Esophagus squamous epithelium (tissue), 5 donors: ENCODE results near the gene CCL21. TPM values are rescaled to one million over a fixed set of nuclear protein-coding genes. Genes with fewer than 3 reads are reported as not detected.

Source experiments
- DNase-seq: peaks from one replicate; lab custom pipeline; 2025; lab: John Stamatoyannopoulos, UW
- H3K27ac ChIP-seq, 4 donors: fragments of 200-600 bp; sonication (generic); one replicate each; pipeline ENCODE4 v1.5.1; 2016 to 2019; ENCODE audit warnings: mild to moderate bottlenecking in 1 of 4
- H3K27me3 ChIP-seq, 4 donors: fragments of 200-600 bp; sonication (generic); 1 replicate in 3 of 4; 2 replicates in 1 of 4; pipeline versions ENCODE4 v1.5.1 to v1.6.0; 2017 to 2021; ENCODE audit warnings: antibody characterized with exemption in 1 of 4
- H3K36me3 ChIP-seq, 3 donors: fragments of 200-600 bp; sonication (generic); one replicate each; pipeline ENCODE4 v1.5.1; 2016 to 2019
- H3K4me1 ChIP-seq, 3 donors: fragments of 200-600 bp; sonication (generic); one replicate each; pipeline ENCODE4 v1.5.1; 2017 to 2019
- H3K4me3 ChIP-seq, 4 donors: fragments of 200-600 bp; sonication (generic); 1 replicate in 3 of 4; 2 replicates in 1 of 4; pipeline ENCODE4 v1.5.1; 2016 to 2019; ENCODE audit warnings: mild to moderate bottlenecking in 2 of 4, moderate library complexity in 1 of 4
- H3K9me3 ChIP-seq, 3 donors: fragments of 200-600 bp; sonication (generic); one replicate each; pipeline ENCODE4 v1.5.1; 2016 to 2019
- CTCF ChIP-seq, 6 experiments: fragments of 450-650 bp in 4 of 6; fragments of 200-600 bp in 2 of 6; sonication (generic) in 2 of 6; IDR thresholded peaks; one replicate each; pipeline ENCODE4 v1.5.1; 2016 to 2019; ENCODE audit warnings: antibody characterized with exemption in 6 of 6, mild to moderate bottlenecking in 4 of 6, moderate library complexity in 4 of 6
- POLR2A ChIP-seq, 4 donors: fragments of 450-650 bp; IDR thresholded peaks; one replicate each; pipeline ENCODE4 v1.6.1; 2017; ENCODE audit warnings: antibody characterized with exemption in 4 of 4, mild to moderate bottlenecking in 4 of 4, moderate library complexity in 3 of 4
- WGBS, 2 donors: methylation state at CpG; one replicate each; pipeline ENCODE4 v1.1.5; 2018; 5-methylcytosine and 5-hydroxymethylcytosine counted together
- intact Hi-C: fragments of 100-400 bp; cut with DNase I; formaldehyde crosslinking; loops from one replicate; pipeline ENCODE4 v1.15.0; 2022
- total RNA-seq, 4 donors: library from RNA; depleted of rRNA; stranded (reverse); fragments of >200 nt; gene quantifications; one replicate each; pipeline ENCODE4 v1.1.0, GENCODE V29; 2016
- donor health status: DM: yes; HTN: yes; CAD: no.

The CCL21 gene
- total RNA-seq, 4 donors from 2014 or later = 3.7 to 181 (median 26.9) TPM

DNA sequence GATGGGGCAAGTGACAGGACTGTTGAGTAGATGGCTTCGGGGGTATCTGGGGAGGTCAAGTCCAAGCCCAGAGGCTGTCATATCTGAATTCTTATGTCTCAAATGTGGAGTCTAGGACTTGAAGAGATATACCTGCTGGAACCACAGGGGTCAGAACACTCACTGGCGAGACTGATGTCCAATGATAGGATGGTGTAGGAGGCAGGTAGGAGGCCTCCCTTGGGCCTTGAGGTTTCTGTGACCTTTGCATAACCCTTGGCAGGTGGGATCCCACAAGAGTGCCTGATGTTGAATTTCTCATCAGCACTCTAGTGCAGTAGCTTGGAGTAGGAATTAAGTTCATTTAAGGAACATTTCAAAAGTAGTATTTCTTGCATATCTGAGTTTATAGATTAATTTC is 2.8 kb downstream of the CCL21 start:
- DNase-seq = no peak
- TF ChIP-seq POLR2A (IDR thresholded peaks at IDR 0.05) = no peak
- TF ChIP-seq CTCF (IDR thresholded peaks at IDR 0.05) = no peak
- Histone ChIP-seq H3K27me3 (no peaks in the 10 kb centered on the region), H3K4me3 (no peak overlapping the region), H3K27ac (no peak overlapping the region), H3K4me1 (peaks cover 0 to 14% (median 6%) of the 10 kb centered on the region in 3 donors), H3K36me3 (no peaks in the 10 kb centered on the region), H3K9me3 (no peaks in the 10 kb centered on the region)
- WGBS, 2 donors = 72 to 79% methylated on average over 2 of the region's 2 CpGs
- intact Hi-C loops = no loop called here

- TF ChIP-seq CTCF (IDR thresholded peaks at IDR 0.05) (peak; percentile 95 to 99 (median 97)), POLR2A (IDR thresholded peaks at IDR 0.05) (no peak)
- Histone ChIP-seq H3K4me3 (peak overlapping the region; percentile 56 to 87 (median 69)), H3K36me3 (no peaks in the 10 kb centered on the region), H3K4me1 (peaks cover 3 to 19% (median 5%) of the 10 kb centered on the region in 3 donors), H3K27me3 (peaks cover 0 to 13% (median 0%) of the 10 kb centered on the region in 4 donors), H3K27ac (peak overlapping the region; percentile 70 to 90 (median 80)), H3K9me3 (no peaks in the 10 kb centered on the region)
- whole genome bisulfite sequencing, 2 donors = 4 to 8% methylated on average over 16 to 21 of the region's 30 CpGs
- DNase-seq = peak; percentile 13
- intact Hi-C loops = no loop called here
Observed at GRCh38 chr9:34701769-34702736, 7.9 kb downstream of the CCL21 start.

- H3K27me3 ChIP-seq = peaks cover 0 to 13% (median 0%) of the 10 kb centered on the region in 4 donors
- no peaks in the 10 kb centered on the region for H3K9me3 ChIP-seq
- peak overlapping the region; percentile 70 to 90 (median 80) for H3K27ac ChIP-seq
- TF ChIP-seq POLR2A (IDR thresholded peaks at IDR 0.05) (no peak), CTCF (IDR thresholded peaks at IDR 0.05) (peak; percentile 71 to 94 (median 88))
- WGBS, 2 donors = 9 to 16% methylated on average over 11 to 16 of the region's 52 CpGs
- no peak for DNase-seq
- H3K4me1 ChIP-seq = peaks cover 3 to 19% (median 5%) of the 10 kb centered on the region in 3 donors
- H3K36me3 ChIP-seq = no peaks in the 10 kb centered on the region
- H3K4me3 ChIP-seq = peak overlapping the region; percentile 56 to 87 (median 69)
- intact Hi-C loops = no loop called here
Observed at GRCh38 chr9:34701023-34701768, 8.7 kb downstream of the CCL21 start.

DNA sequence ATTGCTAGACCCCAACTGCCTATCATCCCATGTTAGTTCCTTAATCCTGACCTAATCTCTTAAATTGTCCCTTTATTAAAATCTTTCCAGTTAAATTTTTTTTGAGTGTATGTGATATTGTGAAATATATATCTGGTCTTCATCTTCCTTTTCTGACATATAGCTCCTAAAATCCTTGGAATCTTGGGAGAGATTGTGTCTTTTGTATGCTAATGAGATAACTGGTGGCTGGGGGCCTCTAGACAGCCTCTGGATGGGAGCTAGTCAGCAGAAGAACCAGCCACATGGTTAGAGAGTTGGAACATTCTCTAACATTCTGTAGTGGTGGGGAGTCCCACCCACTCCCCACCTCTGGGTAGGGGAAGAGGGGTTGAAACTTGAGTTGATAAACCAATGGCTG is 15.1 kb downstream of the CCL21 start:
- Histone ChIP-seq H3K36me3 (no peaks in the 10 kb centered on the region), H3K9me3 (no peaks in the 10 kb centered on the region), H3K27ac (no peak overlapping the region), H3K4me3 (no peak overlapping the region), H3K4me1 (peaks cover 0 to 18% (median 5%) of the 10 kb centered on the region in 3 donors), H3K27me3 (peaks cover 0 to 2% (median 0%) of the 10 kb centered on the region in 4 donors)
- no peak for TF ChIP-seq CTCF (IDR thresholded peaks at IDR 0.05)
- TF ChIP-seq POLR2A (IDR thresholded peaks at IDR 0.05) = no peak
- no peak for DNase-seq
- intact Hi-C loops = no loop called here
